WTC11 (cell line): ENCODE results near the gene FAM174B. TPM values are rescaled to one million over a fixed set of nuclear protein-coding genes. Genes with fewer than 3 reads are reported as not detected.

Source experiments
- ATAC-seq: fragments of 200-7000 bp; cut with Tn5 transposase; 2 replicates; pipeline ENCODE4 v1.10.0; 2021; ENCODE audit warnings: mild to moderate bottlenecking, moderate library complexity
- CTCF ChIA-PET: fragments of 300-600 bp; sonication (Branson Sonifier 250); formaldehyde crosslinking; loops from one replicate; lab custom pipeline; 2021; ENCODE audit warnings: antibody characterized with exemption; lab: Charles Lee
- POLR2A ChIA-PET: fragments of 350-600 bp; sonication (Branson Sonifier 250); formaldehyde crosslinking; loops from one replicate; lab custom pipeline; 2021; ENCODE audit warnings: antibody characterized with exemption; lab: Charles Lee
- DNase-seq: peaks from one replicate; pipeline ENCODE4 v3.0.0; 2021; ENCODE audit warnings: low spot score
- H3K27ac Mint-ChIP-seq: 2 replicates; pipeline ENCODE4 v1.8.0; 2021; ENCODE audit warnings: mixed read lengths
- H3K27me3 Mint-ChIP-seq: 2 replicates; pipeline ENCODE4 v1.8.0; 2021; ENCODE audit warnings: low read depth, mild to moderate bottlenecking, moderate library complexity, mixed read lengths
- H3K36me3 Mint-ChIP-seq: 2 replicates; pipeline ENCODE4 v1.8.0; 2021; ENCODE audit warnings: mixed read lengths
- H3K4me1 Mint-ChIP-seq: 2 replicates; pipeline ENCODE4 v1.8.0; 2022; ENCODE audit warnings: mixed read lengths
- H3K4me3 Mint-ChIP-seq: 2 replicates; pipeline ENCODE4 v1.8.0; 2021; ENCODE audit warnings: mild to moderate bottlenecking, moderate library complexity, mixed read lengths
- H3K9me3 Mint-ChIP-seq: 2 replicates; pipeline ENCODE4 v1.8.0; 2021; ENCODE audit warnings: mixed read lengths
- ARID4B ChIP-seq: sonication (generic); formaldehyde crosslinking; IDR thresholded peaks from 2 replicates; pipeline ENCODE4 v1.8.0; 2023; ENCODE audit warnings: missing genetic modification reagents, mild to moderate bottlenecking, borderline replicate concordance
- ATF6 ChIP-seq: sonication (generic); formaldehyde crosslinking; IDR thresholded peaks from 2 replicates; pipeline ENCODE4 v1.8.1; 2023; ENCODE audit warnings: mild to moderate bottlenecking, missing genetic modification reagents
- CREB1 ChIP-seq: sonication (generic); formaldehyde crosslinking; IDR thresholded peaks from 2 replicates; pipeline ENCODE4 v1.8.0; 2023; ENCODE audit warnings: mild to moderate bottlenecking, missing genetic modification reagents
- EMX1 ChIP-seq: fragments of 250-450 bp; sonication (Bioruptor Pico); IDR thresholded peaks from 2 replicates; pipeline ENCODE4 v1.8.0; 2021; ENCODE audit warnings: mild to moderate bottlenecking
- ESRRA ChIP-seq: sonication (generic); formaldehyde crosslinking; IDR thresholded peaks from 2 replicates; pipeline ENCODE4 v1.8.1; 2022; ENCODE audit warnings: mild to moderate bottlenecking, missing genetic modification reagents, borderline replicate concordance
- ETV6 ChIP-seq: sonication (generic); formaldehyde crosslinking; IDR thresholded peaks from 2 replicates; pipeline ENCODE4 v1.8.1; 2022; ENCODE audit warnings: mild to moderate bottlenecking, missing genetic modification reagents
- FOXJ3 ChIP-seq: sonication (generic); formaldehyde crosslinking; IDR thresholded peaks from 2 replicates; pipeline ENCODE4 v1.9.0; 2021; ENCODE audit warnings: missing genetic modification reagents, mild to moderate bottlenecking, borderline replicate concordance
- GTF2I ChIP-seq: fragments of 250-450 bp; sonication (Bioruptor Pico); conservative IDR thresholded peaks from 2 replicates; pipeline ENCODE4 v1.4.0; 2021; ENCODE audit warnings: mild to moderate bottlenecking
- NFATC4 ChIP-seq: fragments of 250-450 bp; sonication (Bioruptor Pico); IDR thresholded peaks from 2 replicates; pipeline ENCODE4 v1.9.0; 2021; ENCODE audit warnings: mild to moderate bottlenecking
- OVOL2 ChIP-seq: fragments of 250-450 bp; sonication (Bioruptor Pico); IDR thresholded peaks from 2 replicates; pipeline ENCODE4 v1.9.0; 2021; ENCODE audit warnings: mild to moderate bottlenecking, borderline replicate concordance
- PRDM15 ChIP-seq: sonication (generic); formaldehyde crosslinking; IDR thresholded peaks from 2 replicates; pipeline ENCODE4 v1.8.0; 2022; ENCODE audit warnings: missing genetic modification reagents
- SOX15 ChIP-seq: fragments of 250-450 bp; sonication (Bioruptor Pico); IDR thresholded peaks from 2 replicates; pipeline ENCODE4 v1.9.0; 2021; ENCODE audit warnings: mild to moderate bottlenecking
- ZNF317 ChIP-seq: sonication (generic); formaldehyde crosslinking; IDR thresholded peaks from 2 replicates; pipeline ENCODE4 v1.8.1; 2023; ENCODE audit warnings: low read depth, mild to moderate bottlenecking, moderate library complexity, missing genetic modification reagents, borderline replicate concordance
- total RNA-seq: library from RNA; stranded (reverse); gene quantifications from 3 replicates; pipeline ENCODE4 v1.2.3, GENCODE V29; 2021

The FAM174B gene
- total RNA-seq, 1 experiment from 2014 or later, result 22.1 TPM

- Mint-ChIP-seq H3K4me1 (peaks cover 4% of the 10 kb centered on the region; the same call in 1 of the 2 replicates), H3K4me3 (no peak overlapping the region), H3K9me3 (no peaks in the 10 kb centered on the region), H3K27ac (no peak overlapping the region), H3K27me3 (peaks cover 3% of the 10 kb centered on the region; the same call in 1 of the 2 replicates), H3K36me3 (no peaks in the 10 kb centered on the region)
- CTCF ChIA-PET, result no interaction called here
- POLR2A ChIA-PET, result no interaction called here
- DNase-seq, result no peak
- ATAC-seq, result no peak
- TF ChIP-seq FOXJ3 (CRISPR knock-in tag) (no peak), ZNF317 (no peak), SOX15 (CRISPR knock-in tag) (no peak), EMX1 (CRISPR knock-in tag) (no peak)
Measured at GRCh38 chr15:92597548-92597947, 58.0 kb downstream of the FAM174B start.

GRCh38 chr15:92596623-92597022 lies 59.0 kb downstream of the FAM174B start:
- ATAC-seq, result no peak
- Mint-ChIP-seq H3K27ac (no peak overlapping the region), H3K36me3 (no peaks in the 10 kb centered on the region), H3K4me3 (no peak overlapping the region), H3K9me3 (no peaks in the 10 kb centered on the region), H3K27me3 (peaks cover 3% of the 10 kb centered on the region; the same call in 1 of the 2 replicates), H3K4me1 (peaks cover 3% of the 10 kb centered on the region; the same call in 1 of the 2 replicates)
- TF ChIP-seq ATF6 (CRISPR knock-in tag) (no peak), GTF2I (CRISPR knock-in tag) (no peak), PRDM15 (CRISPR knock-in tag) (no peak), CREB1 (CRISPR knock-in tag) (no peak), ETV6 (no peak)
- ChIA-PET POLR2A (no interaction called here), CTCF (no interaction called here)
- no peak for DNase-seq

- Mint-ChIP-seq H3K36me3 (no peaks in the 10 kb centered on the region), H3K27ac (no peak overlapping the region), H3K27me3 (peaks cover 3% of the 10 kb centered on the region; the same call in 1 of the 2 replicates), H3K4me3 (no peak overlapping the region), H3K9me3 (no peaks in the 10 kb centered on the region), H3K4me1 (no peaks in the 10 kb centered on the region)
- CTCF ChIA-PET, result no interaction called here
- no peak for DNase-seq
- TF ChIP-seq ESRRA (CRISPR knock-in tag) (no peak), NFATC4 (CRISPR knock-in tag) (no peak), ARID4B (CRISPR knock-in tag) (no peak), ZNF317 (no peak), GTF2I (CRISPR knock-in tag) (no peak), OVOL2 (no peak)
- ATAC-seq, result no peak
- POLR2A ChIA-PET, result no interaction called here
Measured at GRCh38 chr15:92595506-92596381, 59.8 kb downstream of the FAM174B start.
